ACC112 (cell line): ENCODE measurements around the gene SENP7.

Experiments
- H2AFZ ChIP-seq: fragments of 200-600 bp; sonication (generic); one replicate; pipeline ENCODE4 v1.6.0; 2017; ENCODE audit warnings: antibody characterized with exemption, low read length; ENCODE audit not compliant: unreplicated experiment
- H3K27ac ChIP-seq: fragments of 200-600 bp; sonication (generic); 2 replicates; pipeline ENCODE4 v1.5.1; 2014; ENCODE audit warnings: low read depth, mild to moderate bottlenecking, antibody characterized with exemption, low read length, moderate library complexity
- H3K27me3 ChIP-seq: fragments of 200-600 bp; sonication (generic); 2 replicates; pipeline ENCODE4 v1.6.1; 2014; ENCODE audit warnings: mild to moderate bottlenecking, antibody characterized with exemption, low read length, moderate library complexity, mixed read lengths; ENCODE audit not compliant: insufficient read depth
- H3K36me3 ChIP-seq: fragments of 200-600 bp; sonication (generic); 2 replicates; pipeline ENCODE4 v1.6.1; 2016; ENCODE audit warnings: mild to moderate bottlenecking, antibody characterized with exemption, low read length, moderate library complexity, mixed read lengths; ENCODE audit not compliant: insufficient read depth
- H3K4me1 ChIP-seq: fragments of 200-600 bp; sonication (generic); one replicate; pipeline ENCODE4 v1.6.1; 2016; ENCODE audit warnings: low read length, mixed read lengths; ENCODE audit not compliant: insufficient read depth, unreplicated experiment, control insufficient read depth
- H3K4me3 ChIP-seq: fragments of 200-600 bp; sonication (generic); 2 replicates; pipeline ENCODE4 v1.5.1; 2014; ENCODE audit warnings: mild to moderate bottlenecking, low read depth, low read length
- H3K79me2 ChIP-seq: fragments of 200-600 bp; sonication (generic); one replicate; pipeline ENCODE4 v1.6.0; 2016; ENCODE audit warnings: low read length; ENCODE audit not compliant: control insufficient read depth, unreplicated experiment, insufficient read depth

SENP7 gene

DNA sequence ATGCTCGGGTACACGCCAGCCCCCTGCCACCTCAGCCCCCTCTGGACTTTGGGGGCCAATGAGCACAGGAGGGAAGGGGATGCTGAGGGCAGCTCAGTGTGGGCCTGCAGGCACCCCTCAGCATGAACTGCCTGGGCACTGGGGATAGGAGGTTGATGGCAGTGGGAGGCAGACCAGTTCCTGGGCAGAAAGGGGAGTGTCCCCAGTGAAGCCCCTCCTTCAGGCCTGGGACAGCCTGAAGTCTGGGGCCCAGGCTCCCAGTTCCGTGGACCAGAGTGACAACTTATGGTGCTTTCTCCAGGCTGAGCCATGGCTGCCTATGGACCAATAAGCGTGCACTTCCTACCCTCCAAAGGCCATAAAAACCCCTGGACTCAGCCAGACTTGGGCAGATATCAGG, 129.4 kb downstream of the SENP7 start:
- Histone ChIP-seq H3K79me2 (no peaks in the 10 kb centered on the region), H3K27ac (no peak overlapping the region), H3K36me3 (no peaks in the 10 kb centered on the region), H2AFZ (no peak overlapping the region), H3K27me3 (no peaks in the 10 kb centered on the region), H3K4me3 (no peak overlapping the region), H3K4me1 (peaks cover 5% of the 10 kb centered on the region)

DNA sequence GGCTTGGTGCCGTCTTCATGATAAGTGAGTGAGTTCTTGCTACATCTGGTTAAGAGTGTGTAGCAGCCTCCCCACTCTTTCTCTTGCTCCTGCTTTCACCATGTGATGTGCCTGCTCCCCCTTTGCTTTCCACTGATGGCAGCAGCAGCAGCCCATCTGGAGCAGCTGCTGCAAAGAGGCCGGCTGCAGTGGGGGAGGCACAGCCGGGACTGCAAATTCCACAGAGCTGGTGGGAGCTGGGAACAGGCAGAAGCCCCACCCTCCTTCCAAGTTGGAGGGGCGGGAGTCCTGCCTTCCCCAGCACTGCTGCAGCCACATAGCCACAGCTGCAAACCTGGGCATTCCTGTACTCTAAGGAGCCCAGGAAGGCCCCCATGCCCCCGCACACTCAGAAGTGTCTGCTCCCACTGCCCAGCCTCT, 129.8 kb downstream of the SENP7 start:
- Histone ChIP-seq H3K4me3 (no peak overlapping the region), H3K4me1 (peaks cover 5% of the 10 kb centered on the region), H2AFZ (no peak overlapping the region), H3K36me3 (no peaks in the 10 kb centered on the region), H3K27ac (no peak overlapping the region), H3K79me2 (no peaks in the 10 kb centered on the region), H3K27me3 (no peaks in the 10 kb centered on the region)

DNA sequence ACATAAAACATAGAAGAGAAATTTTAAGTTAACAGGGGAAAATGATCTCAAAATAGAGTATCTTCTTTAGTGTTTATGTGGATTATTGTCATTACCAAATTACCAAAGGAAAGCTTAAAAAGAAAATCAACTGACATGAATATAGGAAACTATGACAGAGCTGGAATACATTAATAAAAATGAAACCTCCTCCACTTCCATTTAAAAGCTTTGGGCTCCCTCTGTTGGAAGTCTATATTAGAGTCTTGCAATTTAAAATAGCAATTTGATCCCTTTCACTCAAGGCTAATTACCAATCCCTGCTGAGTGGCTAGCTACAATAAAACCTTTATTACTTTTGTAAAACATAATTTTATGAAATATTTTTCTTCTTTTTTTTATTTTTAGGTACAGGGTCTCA, 131.2 kb downstream of the SENP7 start:
- no peaks in the 10 kb centered on the region for H3K79me2 ChIP-seq
- H3K27me3 ChIP-seq, result no peaks in the 10 kb centered on the region
- no peak overlapping the region for H3K27ac ChIP-seq
- no peak overlapping the region for H2AFZ ChIP-seq
- H3K4me1 ChIP-seq, result peaks cover 5% of the 10 kb centered on the region
- H3K36me3 ChIP-seq, result no peaks in the 10 kb centered on the region
- H3K4me3 ChIP-seq, result no peak overlapping the region

DNA sequence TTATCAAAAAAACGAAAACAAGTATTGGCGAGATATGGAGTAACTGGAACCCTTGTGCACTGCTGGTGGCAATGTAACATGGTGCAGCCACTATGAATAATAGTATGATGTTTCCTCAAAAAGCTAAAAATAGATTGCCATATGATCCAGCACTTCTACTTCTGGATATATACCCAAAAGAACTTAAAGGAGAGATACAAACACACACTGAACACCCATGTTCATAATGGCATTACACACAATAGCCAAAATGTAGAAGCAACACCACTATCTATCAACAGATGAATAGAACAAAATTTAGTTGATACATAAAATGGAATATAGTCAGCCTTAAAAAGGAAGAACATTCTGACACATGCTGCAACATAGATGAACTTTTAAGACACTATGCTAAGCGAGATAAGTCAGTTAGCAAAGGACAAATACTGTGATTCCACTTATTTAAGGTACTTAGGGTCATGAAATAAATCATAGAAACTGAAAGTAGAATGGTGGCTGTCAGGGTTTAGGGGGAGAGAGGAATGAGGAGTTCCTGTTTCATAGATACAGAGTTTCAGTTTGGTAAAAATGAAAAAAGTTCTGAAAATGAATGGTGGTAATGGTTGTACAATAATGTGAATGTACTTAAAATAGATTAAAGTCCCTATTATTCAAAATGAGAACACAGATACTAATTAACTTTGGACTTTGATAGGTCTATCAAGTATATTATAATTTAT, 133.2 kb downstream of the SENP7 start:
- H3K27me3 ChIP-seq, result no peaks in the 10 kb centered on the region
- H3K4me1 ChIP-seq, result peaks cover 5% of the 10 kb centered on the region
- peak overlapping the region; percentile 44 for H3K4me3 ChIP-seq
- H3K79me2 ChIP-seq, result no peaks in the 10 kb centered on the region
- H3K27ac ChIP-seq, result no peak overlapping the region
- no peaks in the 10 kb centered on the region for H3K36me3 ChIP-seq
- H2AFZ ChIP-seq, result no peak overlapping the region

DNA sequence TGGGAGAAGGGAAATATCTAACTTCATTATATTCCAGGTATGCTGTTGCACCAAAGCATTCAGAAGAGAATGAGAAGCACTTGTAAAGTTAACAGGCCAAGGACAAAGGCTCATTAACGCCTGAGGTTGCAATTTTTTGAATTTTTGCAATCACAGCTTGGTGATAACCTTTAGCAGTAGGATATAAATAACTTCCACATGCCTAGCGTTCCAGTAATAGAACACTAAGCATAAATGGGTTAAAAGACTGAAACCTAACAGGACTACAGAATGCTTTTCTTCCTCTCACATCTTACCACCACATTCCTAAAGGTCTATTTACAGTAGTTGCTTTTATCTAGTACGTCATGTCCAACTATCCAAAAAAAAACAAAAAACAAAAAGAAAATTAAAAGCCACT, 135.2 kb downstream of the SENP7 start:
- Histone ChIP-seq H3K4me3 (no peak overlapping the region), H2AFZ (no peak overlapping the region), H3K27ac (no peak overlapping the region), H3K36me3 (no peaks in the 10 kb centered on the region), H3K4me1 (peaks cover 5% of the 10 kb centered on the region), H3K27me3 (no peaks in the 10 kb centered on the region), H3K79me2 (no peaks in the 10 kb centered on the region)

DNA sequence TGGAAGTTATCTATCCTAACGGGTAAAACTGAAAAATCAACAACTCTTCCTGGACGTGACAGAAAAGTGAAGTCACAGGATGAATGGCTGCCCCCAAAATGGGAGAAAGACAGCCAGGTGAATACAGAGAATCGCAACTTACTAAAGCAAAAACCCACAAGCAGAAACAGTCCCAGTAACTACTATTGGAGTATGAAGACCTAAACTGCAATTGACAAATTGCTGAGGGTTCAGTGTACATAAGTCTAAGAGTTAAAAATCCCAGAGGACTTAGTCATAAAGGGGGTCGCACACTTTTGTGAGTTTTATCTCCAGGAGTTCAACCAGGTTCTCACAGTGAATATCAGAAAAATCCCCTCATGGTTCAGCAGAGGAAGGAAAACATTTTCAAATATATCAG, 135.8 kb downstream of the SENP7 start:
- H3K4me1 ChIP-seq, result peaks cover 5% of the 10 kb centered on the region
- no peak overlapping the region for H2AFZ ChIP-seq
- H3K4me3 ChIP-seq, result no peak overlapping the region
- H3K27me3 ChIP-seq, result no peaks in the 10 kb centered on the region
- H3K79me2 ChIP-seq, result no peaks in the 10 kb centered on the region
- no peak overlapping the region for H3K27ac ChIP-seq
- H3K36me3 ChIP-seq, result no peaks in the 10 kb centered on the region

DNA sequence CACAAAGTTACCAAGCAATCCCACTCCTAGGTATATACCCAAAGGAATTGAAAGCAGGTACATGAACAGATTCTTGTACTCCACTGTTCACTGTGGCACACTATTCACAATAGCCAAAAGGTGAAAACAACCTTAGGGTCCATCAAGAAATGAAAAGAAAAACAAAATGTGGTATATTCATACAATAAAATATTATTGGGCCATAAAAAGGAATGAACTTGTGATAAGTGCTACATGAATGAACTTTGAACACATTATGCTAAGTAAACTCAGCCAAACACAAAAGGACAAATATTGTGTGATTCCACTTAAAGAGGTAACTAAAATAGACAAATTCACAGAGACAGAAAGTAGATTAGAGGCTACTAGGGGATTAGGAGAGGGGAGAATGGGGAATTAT, 137.4 kb downstream of the SENP7 start:
- Histone ChIP-seq H3K79me2 (no peaks in the 10 kb centered on the region), H3K4me1 (peaks cover 5% of the 10 kb centered on the region), H3K36me3 (no peaks in the 10 kb centered on the region), H3K4me3 (no peak overlapping the region), H2AFZ (no peak overlapping the region), H3K27ac (no peak overlapping the region), H3K27me3 (no peaks in the 10 kb centered on the region)

DNA sequence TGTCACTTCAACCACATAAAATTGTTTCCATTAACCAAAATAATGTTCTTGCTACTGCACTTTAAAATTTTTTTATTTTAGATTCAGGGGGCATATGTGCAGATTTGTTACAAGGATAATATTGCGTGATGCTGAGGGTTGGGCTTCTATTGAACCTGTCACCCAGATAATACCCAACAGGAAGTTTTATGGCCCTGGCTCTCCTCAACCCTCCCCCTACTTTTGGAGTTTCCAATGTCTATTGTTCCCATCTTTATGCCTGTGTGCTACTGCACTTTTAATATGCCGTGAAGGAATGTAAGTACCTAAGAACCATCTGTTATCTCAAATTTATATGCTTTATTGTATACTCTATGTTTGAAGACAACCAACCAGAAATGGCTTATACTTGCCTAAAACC, 150.6 kb downstream of the SENP7 start:
- Histone ChIP-seq H3K4me1 (no peaks in the 10 kb centered on the region), H3K79me2 (no peaks in the 10 kb centered on the region), H3K4me3 (no peak overlapping the region), H3K27me3 (no peaks in the 10 kb centered on the region), H2AFZ (no peak overlapping the region), H3K27ac (no peak overlapping the region), H3K36me3 (peaks cover 19% of the 10 kb centered on the region)

DNA sequence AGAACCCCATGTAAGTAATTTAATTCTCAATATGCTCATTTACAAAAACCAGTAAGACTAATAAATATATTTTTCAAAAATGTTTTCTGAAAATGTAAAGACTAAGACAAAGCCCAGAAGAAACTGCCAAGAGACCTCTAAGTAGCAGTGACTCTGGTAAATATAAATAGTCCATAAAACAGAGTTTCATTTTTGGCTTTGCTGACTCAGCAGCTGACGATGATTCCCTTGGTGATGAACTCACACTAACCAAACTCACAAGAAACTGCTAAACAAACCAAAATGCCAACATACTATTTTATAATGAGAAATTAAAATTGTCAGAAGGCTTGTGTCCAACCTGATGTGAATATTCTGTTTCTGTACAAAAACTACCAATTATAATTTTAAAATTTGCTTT, 161.2 kb downstream of the SENP7 start:
- Histone ChIP-seq H3K36me3 (no peaks in the 10 kb centered on the region; the same call in 1 of the 2 replicates), H3K4me3 (no peak overlapping the region), H3K27me3 (no peaks in the 10 kb centered on the region), H3K4me1 (no peaks in the 10 kb centered on the region), H3K79me2 (no peaks in the 10 kb centered on the region), H2AFZ (no peak overlapping the region), H3K27ac (no peak overlapping the region)

DNA sequence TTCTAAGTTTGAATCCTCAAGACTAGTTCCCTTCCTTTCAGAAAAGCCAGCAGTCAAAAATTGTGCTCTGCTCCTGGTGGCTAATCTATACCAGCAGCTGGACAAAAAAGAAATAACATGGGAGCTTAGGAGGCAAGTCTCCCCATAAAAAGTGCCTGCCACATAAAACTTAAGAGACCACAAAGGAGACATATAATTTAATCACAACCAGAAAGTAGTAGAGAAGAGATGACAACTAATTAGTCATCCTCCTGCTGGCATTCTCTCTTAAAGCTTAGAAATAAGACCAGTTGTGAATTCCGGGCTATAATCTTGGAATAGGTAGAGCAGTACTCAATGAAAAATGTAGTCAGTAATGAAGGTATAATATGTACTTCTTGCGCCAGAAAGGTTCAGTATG, 172.4 kb downstream of the SENP7 start:
- H3K27me3 ChIP-seq, result no peaks in the 10 kb centered on the region
- H3K79me2 ChIP-seq, result no peaks in the 10 kb centered on the region
- H2AFZ ChIP-seq, result no peak overlapping the region
- peaks cover 3% of the 10 kb centered on the region; the same call in 1 of the 2 replicates for H3K36me3 ChIP-seq
- no peak overlapping the region for H3K27ac ChIP-seq
- no peak overlapping the region for H3K4me3 ChIP-seq
- no peaks in the 10 kb centered on the region for H3K4me1 ChIP-seq

DNA sequence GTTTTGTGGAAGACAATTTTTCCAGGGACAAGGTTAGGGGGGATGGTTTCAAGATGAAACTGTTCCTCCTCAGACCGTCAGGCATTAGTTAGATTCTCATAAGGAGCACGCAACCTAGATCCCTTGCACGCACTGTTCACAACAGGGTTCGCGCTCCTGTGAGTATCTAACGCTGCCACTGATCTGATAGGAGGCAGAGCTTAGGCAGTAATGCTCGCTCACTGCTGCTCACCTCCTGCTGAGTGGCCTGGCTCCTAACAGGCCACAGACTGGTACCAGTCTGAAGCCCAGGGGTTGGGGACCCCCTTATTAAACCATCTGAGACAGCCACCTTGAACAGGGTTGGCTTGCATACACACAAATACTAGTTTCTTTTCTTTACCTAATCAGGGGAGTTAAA, 179.1 kb downstream of the SENP7 start:
- Histone ChIP-seq H3K27ac (no peak overlapping the region), H2AFZ (no peak overlapping the region), H3K27me3 (no peaks in the 10 kb centered on the region)

More for the DNA sequence above, 179.1 kb downstream of the SENP7 start:
- no peaks in the 10 kb centered on the region for H3K79me2 ChIP-seq
- H3K4me1 ChIP-seq, result no peaks in the 10 kb centered on the region
- H3K36me3 ChIP-seq, result no peaks in the 10 kb centered on the region
- H3K4me3 ChIP-seq, result no peak overlapping the region
